ENCODE measurements around the gene PPP1R12A. TPM values are rescaled to one million over a fixed set of nuclear protein-coding genes. Genes with fewer than 3 reads are reported as not detected.
"Not testable (repeated sequence)": the region's sequence is repeated elsewhere in the genome, so short reads cannot be mapped to it uniquely, and the experiment has no call there.

PPP1R12A gene
- total RNA-seq, 1 experiment from 2014 or later, result 65.0 TPM

- DNase-seq (ENCODE audit: low spot score), result no peak
Measured at GRCh38 chr12:79895071-79895470, 39.8 kb downstream of the PPP1R12A start.

- no peak for DNase-seq (ENCODE audit: low spot score)
Measured at GRCh38 chr12:79891506-79892162, 43.3 kb downstream of the PPP1R12A start.

GRCh38 chr12:79887890-79888289 is 47.0 kb downstream of the PPP1R12A start:
- no peak for DNase-seq (ENCODE audit: low spot score)

- DNase-seq (ENCODE audit: low spot score), result peak; percentile 49
Measured at GRCh38 chr12:79886917-79887519, 47.9 kb downstream of the PPP1R12A start.

- DNase-seq (ENCODE audit: low spot score), result no peak
Measured at GRCh38 chr12:79885911-79886490, 48.9 kb downstream of the PPP1R12A start.

- DNase-seq (ENCODE audit: low spot score), result no peak
Measured at GRCh38 chr12:79884401-79885006, 50.4 kb downstream of the PPP1R12A start.

- DNase-seq (ENCODE audit: low spot score), result peak; percentile 18
Measured at GRCh38 chr12:79883216-79883615, 51.7 kb downstream of the PPP1R12A start.

- no peak for DNase-seq (ENCODE audit: low spot score)
Measured at GRCh38 chr12:79881351-79881750, 53.5 kb downstream of the PPP1R12A start.

- not testable (repeated sequence) for DNase-seq (ENCODE audit: low spot score)
Measured at GRCh38 chr12:79878506-79878905, 56.4 kb downstream of the PPP1R12A start.

GRCh38 chr12:79877246-79877645 is 57.7 kb downstream of the PPP1R12A start:
- no peak for DNase-seq (ENCODE audit: low spot score)

GRCh38 chr12:79874665-79875064 is 60.2 kb downstream of the PPP1R12A start:
- no peak for DNase-seq (ENCODE audit: low spot score)

GRCh38 chr12:79873201-79873600 is 61.7 kb downstream of the PPP1R12A start:
- no peak for DNase-seq (ENCODE audit: low spot score)

- DNase-seq (ENCODE audit: low spot score), result no peak
Measured at GRCh38 chr12:79871621-79872020, 63.3 kb downstream of the PPP1R12A start.

GRCh38 chr12:79870916-79871315 is 64.0 kb downstream of the PPP1R12A start:
- DNase-seq (ENCODE audit: low spot score), result no peak

GRCh38 chr12:79859646-79860045 is 75.3 kb downstream of the PPP1R12A start:
- no peak for DNase-seq (ENCODE audit: low spot score)

- no peak for DNase-seq (ENCODE audit: low spot score)
Measured at GRCh38 chr12:79858518-79858917, 76.4 kb downstream of the PPP1R12A start.

- no peak for DNase-seq (ENCODE audit: low spot score)
Measured at GRCh38 chr12:79857675-79858074, 77.2 kb downstream of the PPP1R12A start.

GRCh38 chr12:79850610-79851299 is 84.1 kb downstream of the PPP1R12A start:
- no peak for DNase-seq (ENCODE audit: low spot score)

GRCh38 chr12:79848339-79848738 is 86.6 kb downstream of the PPP1R12A start:
- no peak for DNase-seq (ENCODE audit: low spot score)

GRCh38 chr12:79847417-79847816 is 87.5 kb downstream of the PPP1R12A start:
- no peak for DNase-seq (ENCODE audit: low spot score)

GRCh38 chr12:79844693-79845092 is 90.2 kb downstream of the PPP1R12A start:
- DNase-seq (ENCODE audit: low spot score), result peak; percentile 92

GRCh38 chr12:79843978-79844377 is 90.9 kb downstream of the PPP1R12A start:
- no peak for DNase-seq (ENCODE audit: low spot score)
